Measurements from ENCODE around the gene PIGP.
"Not testable (repeated sequence)": the region's sequence is repeated elsewhere in the genome, so short reads cannot be mapped to it uniquely, and the experiment has no call there.

Gene PIGP

GRCh38 chr21:37041706-37042271, 31.1 kb downstream of the PIGP start:
- no peak for DNase-seq

- DNase-seq = no peak
These were observed 32.7 kb downstream of the PIGP start for GRCh38 chr21:37040212-37040611.

- no peak for DNase-seq
These were observed 33.3 kb downstream of the PIGP start for GRCh38 chr21:37039411-37040075.

GRCh38 chr21:37036177-37036576, 36.7 kb downstream of the PIGP start:
- no peak for DNase-seq

- not testable (repeated sequence) for DNase-seq
These were observed 38.5 kb downstream of the PIGP start for GRCh38 chr21:37034394-37034793.

- no peak for DNase-seq
These were observed 39.9 kb downstream of the PIGP start for GRCh38 chr21:37032877-37033471.

- DNase-seq = no peak
These were observed 40.6 kb downstream of the PIGP start for GRCh38 chr21:37032293-37032692.

- no peak for DNase-seq
These were observed 42.0 kb downstream of the PIGP start for GRCh38 chr21:37030864-37031263.

GRCh38 chr21:37028570-37028969, 44.3 kb downstream of the PIGP start:
- no peak for DNase-seq

GRCh38 chr21:37026499-37026898, 46.4 kb downstream of the PIGP start:
- no peak for DNase-seq

GRCh38 chr21:37017951-37018679, 54.8 kb downstream of the PIGP start:
- no peak for DNase-seq
